Astrocyte (in vitro differentiated cells and primary cell): ENCODE measurements around the gene PIK3IP1.

Experiments used
- CTCF ChIP-seq: IDR thresholded peaks from 2 replicates; pipeline ENCODE4 v1.5.1; 2011; ENCODE audit warnings: low read depth, mild to moderate bottlenecking, inconsistent platforms, low read length, moderate library complexity; ENCODE audit not compliant: insufficient read depth
- EZH2 ChIP-seq: IDR thresholded peaks from 2 replicates; pipeline ENCODE4 v1.6.1; 2012; ENCODE audit warnings: mild to moderate bottlenecking, low read length, inconsistent platforms; ENCODE audit not compliant: insufficient read depth

DNA sequence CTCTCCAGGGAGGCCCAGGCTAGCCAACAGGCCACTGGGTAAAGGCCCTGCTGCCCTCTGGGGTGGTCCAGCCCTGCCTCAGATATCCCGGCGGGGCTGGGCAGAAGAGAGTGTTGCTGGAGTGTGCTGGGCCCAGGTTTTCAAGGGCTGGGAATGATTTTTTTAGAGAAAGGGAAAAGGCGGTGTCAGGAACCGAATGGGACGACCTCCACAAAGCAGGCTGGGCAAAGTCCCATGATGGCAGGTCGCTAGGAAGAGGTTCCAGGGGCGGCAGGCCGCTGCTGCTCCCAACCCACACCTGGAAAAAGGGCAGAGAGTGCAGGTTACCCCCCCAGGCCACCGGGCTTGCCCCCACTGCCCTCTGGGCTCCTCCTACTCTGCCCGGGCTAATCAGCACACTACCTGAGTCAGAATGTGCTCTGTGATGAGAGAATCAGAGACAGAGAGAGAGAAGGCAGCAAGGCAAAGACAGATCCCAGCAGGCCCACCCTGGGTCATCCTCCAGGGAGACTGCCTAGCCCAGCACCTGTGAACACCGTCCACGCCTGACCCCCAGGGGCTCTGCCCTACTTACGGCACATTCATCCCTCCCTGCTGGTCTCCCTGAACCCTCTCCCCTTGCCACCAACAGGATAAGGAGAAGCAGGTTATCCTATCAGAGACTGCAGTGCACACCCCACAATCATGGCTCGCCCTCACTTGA, 49.2 kb upstream of the PIK3IP1 start:
- TF ChIP-seq CTCF (no peak), EZH2 (no peak)
